H1 (cell line): ENCODE results near the gene TRAF4. TPM values are rescaled to one million over a fixed set of nuclear protein-coding genes. Genes with fewer than 3 reads are reported as not detected.

Experiments used
- CTCF ChIA-PET: fragments of 300-600 bp; sonication (Branson Sonifier 250); formaldehyde crosslinking; loops from one replicate; lab custom pipeline; 2021; ENCODE audit not compliant: partially characterized antibody; lab: Charles Lee
- POLR2A ChIA-PET: fragments of 300-600 bp; sonication (Branson Sonifier 250); formaldehyde crosslinking; loops from one replicate; lab custom pipeline; 2021; ENCODE audit warnings: inconsistent platforms; ENCODE audit not compliant: partially characterized antibody; lab: Charles Lee
- DNase-seq, 2 experiments: peaks; one replicate each; pipeline versions ENCODE4 v3.0.0 to v3.0.0-alpha.2; 2010 to 2022; ENCODE audit warnings: low spot score in 2 of 2, low read depth in 1 of 2, mixed read lengths in 1 of 2
- FAIRE-seq: peaks from 2 replicates; lab custom pipeline; 2011; peaks lifted over from hg19 to GRCh38; lab: Jason Lieb, UNC
- H2AFZ ChIP-seq: 2 replicates; pipeline ENCODE4 v1.8.1; 2012; ENCODE audit warnings: low read length, inconsistent platforms
- H2AK5ac ChIP-seq: 2 replicates; pipeline ENCODE4 v1.6.1; 2013; ENCODE audit warnings: low read depth, low read length
- H2BK120ac ChIP-seq: replicated peaks from 2 replicates; pipeline ENCODE3; 2013; ENCODE audit warnings: low read depth, low read length, inconsistent platforms
- H2BK12ac ChIP-seq: 2 replicates; pipeline ENCODE4 v1.6.1; 2013; ENCODE audit warnings: low read depth, low read length
- H2BK15ac ChIP-seq: 2 replicates; pipeline ENCODE4 v1.6.1; 2013; ENCODE audit warnings: low read length
- H2BK20ac ChIP-seq: 2 replicates; pipeline ENCODE4 v1.6.1; 2013; ENCODE audit warnings: low read length
- H2BK5ac ChIP-seq: 2 replicates; pipeline ENCODE4 v1.6.1; 2013; ENCODE audit warnings: low read depth, low read length
- H3K14ac ChIP-seq: 2 replicates; pipeline ENCODE4 v1.6.1; 2013; ENCODE audit warnings: inconsistent platforms; ENCODE audit not compliant: insufficient read length
- H3K18ac ChIP-seq: 2 replicates; pipeline ENCODE4 v1.6.1; 2013; ENCODE audit warnings: low read length; ENCODE audit errors: extremely low read depth
- H3K23ac ChIP-seq: 2 replicates; pipeline ENCODE4 v1.6.1; 2013; ENCODE audit warnings: inconsistent platforms; ENCODE audit not compliant: insufficient read length
- H3K23me2 ChIP-seq: 2 replicates; pipeline ENCODE4 v1.6.1; 2013; ENCODE audit warnings: low read depth, low read length
- H3K27ac ChIP-seq: 2 replicates; pipeline ENCODE4 v1.6.1; 2011; ENCODE audit warnings: low read depth, low read length, inconsistent platforms
- H3K27me3 ChIP-seq, 4 experiments: replicated peaks in 1 of 4; 1 replicate in 1 of 4; 2 replicates in 3 of 4; pipeline versions ENCODE4 v1.6.1 to v1.8.1; 2011 to 2013; ENCODE audit warnings: low read length in 3 of 4, mild to moderate bottlenecking in 3 of 4, inconsistent platforms in 2 of 4, mixed read lengths in 2 of 4, moderate library complexity in 1 of 4; ENCODE audit not compliant: control insufficient read depth in 3 of 4, insufficient read depth in 3 of 4; ENCODE audit errors: extremely low read depth in 1 of 4
- H3K36me3 ChIP-seq, 4 experiments: 2 replicates each; pipeline versions ENCODE4 v1.6.1 to v1.8.1; 2011 to 2013; ENCODE audit warnings: mild to moderate bottlenecking in 4 of 4, low read length in 3 of 4, moderate library complexity in 2 of 4, control low read depth in 1 of 4, inconsistent platforms in 1 of 4; ENCODE audit not compliant: insufficient read depth in 4 of 4, control insufficient read depth in 2 of 4
- H3K4ac ChIP-seq: replicated peaks from 2 replicates; pipeline ENCODE3; 2013; ENCODE audit warnings: low read length, low read depth, mixed read lengths, inconsistent platforms; ENCODE audit not compliant: insufficient read length
- H3K4me1 ChIP-seq, 4 experiments: replicated peaks in 1 of 4; 1 replicate in 1 of 4; 2 replicates in 3 of 4; pipeline versions ENCODE4 v1.6.1 to v1.8.1; 2011 to 2013; ENCODE audit warnings: low read length in 3 of 4, inconsistent platforms in 2 of 4, mixed read lengths in 1 of 4; ENCODE audit not compliant: insufficient read depth in 4 of 4, control insufficient read depth in 3 of 4
- H3K4me2 ChIP-seq, 2 experiments: 2 replicates each; pipeline versions ENCODE4 v1.6.1 to v1.8.1; 2011 to 2013; ENCODE audit warnings: low read depth in 2 of 2, low read length in 2 of 2, control low read depth in 1 of 2, inconsistent platforms in 1 of 2, mild to moderate bottlenecking in 1 of 2; ENCODE audit not compliant: insufficient read depth in 1 of 2
- H3K4me3 ChIP-seq, 4 experiments: fragments of 200-600, 300-600 bp in 1 of 4; sonication (generic), shearing (Covaris generic), sonication (Bioruptor Twin) in 1 of 4; 2 replicates each; pipeline versions ENCODE4 v1.5.1 to v1.8.1; 2011 to 2016; ENCODE audit warnings: low read length in 4 of 4, low read depth in 3 of 4, control low read depth in 2 of 4, inconsistent platforms in 2 of 4, mild to moderate bottlenecking in 2 of 4, mixed read lengths in 1 of 4, moderate library complexity in 1 of 4; ENCODE audit not compliant: insufficient read depth in 2 of 4; ENCODE audit errors: extremely low read depth in 1 of 4
- H3K56ac ChIP-seq: replicated peaks from 2 replicates; pipeline ENCODE3; 2013; ENCODE audit warnings: low read depth, mild to moderate bottlenecking, mixed read lengths, low read length, inconsistent platforms; ENCODE audit not compliant: insufficient read length
- H3K79me1 ChIP-seq: 2 replicates; pipeline ENCODE4 v1.6.1; 2013; ENCODE audit warnings: low read depth, low read length, control low read depth
- H3K79me2 ChIP-seq, 2 experiments: 2 replicates each; pipeline versions ENCODE4 v1.6.1 to v1.8.1; 2012 to 2013; ENCODE audit warnings: low read length in 2 of 2, mild to moderate bottlenecking in 2 of 2, inconsistent platforms in 1 of 2; ENCODE audit not compliant: insufficient read depth in 2 of 2, control insufficient read depth in 1 of 2
- H3K9ac ChIP-seq, 4 experiments: replicated peaks in 1 of 4; 1 replicate in 1 of 4; 2 replicates in 3 of 4; pipeline versions ENCODE4 v1.6.1 to v1.8.1; 2011 to 2013; ENCODE audit warnings: low read depth in 3 of 4, low read length in 3 of 4, control low read depth in 2 of 4, mild to moderate bottlenecking in 2 of 4, moderate library complexity in 2 of 4, inconsistent platforms in 1 of 4; ENCODE audit errors: extremely low read depth in 1 of 4
- H3K9me3 ChIP-seq, 2 experiments: 2 replicates each; pipeline versions ENCODE4 v1.6.1 to v1.8.1; 2012 to 2013; ENCODE audit warnings: mild to moderate bottlenecking in 2 of 2, moderate library complexity in 2 of 2, control low read depth in 1 of 2, inconsistent platforms in 1 of 2, low read depth in 1 of 2, low read length in 1 of 2, mixed read lengths in 1 of 2; ENCODE audit not compliant: insufficient read depth in 2 of 2
- H4K20me1 ChIP-seq, 2 experiments: replicated peaks in 1 of 2; 2 replicates each; pipeline versions ENCODE3 to v1.8.1; 2011 to 2013; ENCODE audit warnings: inconsistent platforms in 2 of 2, low read length in 2 of 2, mild to moderate bottlenecking in 1 of 2; ENCODE audit not compliant: insufficient read depth in 2 of 2, control insufficient read depth in 1 of 2
- H4K5ac ChIP-seq: 2 replicates; pipeline ENCODE4 v1.6.1; 2013; ENCODE audit warnings: low read length, low read depth, mixed read lengths, inconsistent platforms; ENCODE audit not compliant: insufficient read length
- H4K8ac ChIP-seq: 2 replicates; pipeline ENCODE4 v1.8.0; 2013; ENCODE audit warnings: mild to moderate bottlenecking, moderate library complexity, low read length, inconsistent platforms; ENCODE audit not compliant: insufficient read depth; ENCODE audit errors: extremely low read depth
- H4K91ac ChIP-seq: replicated peaks from 2 replicates; pipeline ENCODE3; 2013; ENCODE audit warnings: low read length, mixed read lengths, inconsistent platforms; ENCODE audit not compliant: insufficient read length
- RBBP5 ChIP-seq: IDR thresholded peaks from 2 replicates; pipeline ENCODE4 v1.7.1; 2012; ENCODE audit warnings: low read depth, mild to moderate bottlenecking, inconsistent platforms, low read length, moderate library complexity, borderline replicate concordance
- SAP30 ChIP-seq: fragments of 300-600 bp; sonication (generic); IDR thresholded peaks from 2 replicates; pipeline ENCODE4 v1.7.1; 2012; ENCODE audit warnings: low read length, moderate library complexity, mild to moderate bottlenecking, inconsistent platforms; ENCODE audit not compliant: insufficient read depth, insufficient replicate concordance
- SIRT6 ChIP-seq: IDR thresholded peaks from one replicate; pipeline ENCODE4 v1.7.1; 2012; ENCODE audit warnings: low read length, inconsistent platforms
- TAF7 ChIP-seq: optimal IDR thresholded peaks from 2 replicates; pipeline ENCODE3; 2011; ENCODE audit warnings: low read depth, mild to moderate bottlenecking, inconsistent platforms, low read length, moderate library complexity, borderline replicate concordance
- WGBS, 2 experiments: shearing (Covaris generic) in 1 of 2; methylation state at CpG; one replicate each; pipeline versions ENCODE4 v1.1.6 to v1.1.7; 2013 to 2015; ENCODE audit warnings: low lambda C conversion rate in 2 of 2, mixed read lengths in 2 of 2, inconsistent platforms in 1 of 2, low coverage in 1 of 2, missing lambda C conversion rate in 1 of 2; ENCODE audit not compliant: insufficient replicate concordance in 2 of 2, insufficient coverage in 1 of 2, insufficient read length in 1 of 2; ENCODE audit errors: extremely low coverage in 1 of 2, missing lambda C conversion rate in 1 of 2; 5-methylcytosine and 5-hydroxymethylcytosine counted together
- polyA plus RNA-seq, 7 experiments: library from polyadenylated mRNA; depleted of rRNA in 3 of 7; stranded (reverse) in 5 of 7; unstranded in 2 of 7; fragments of >200 nt in 5 of 7; fragments of 200-250 nt in 2 of 7; gene quantifications; 1 replicate in 5 of 7; 2 replicates in 1 of 7; 4 replicates in 1 of 7; pipeline versions ENCODE4 v1.2.1 to v1.2.3, GENCODE V29; 2011 to 2013; ENCODE audit warnings: missing spikeins in 2 of 7, mixed read lengths in 2 of 7
- total RNA-seq: library from RNA; stranded (reverse); fragmentation: NEBNext Ultra II Directional; extraction: Animal tissue kit (Norgen Biotek cat#: 25700); gene quantifications from 2 replicates; pipeline ENCODE4 v1.2.1, GENCODE V29; 2021

TRAF4 gene
- total and polyA plus RNA-seq, 2 of the 8 experiments (the other 6 are each of a cell fraction or from before 2014, with no cell fraction given) = 167 to 170 TPM

GRCh38 chr17:28777178-28777577 is 33.4 kb downstream of the TRAF4 start:
- FAIRE-seq = no peak
- 81% methylated on average over 1 of the region's 1 CpG; no CpG with 5 or more reads in 1 of the 2 experiments for WGBS, 2 experiments
- H3K56ac ChIP-seq = no peak overlapping the region
- no peak overlapping the region for H2AFZ ChIP-seq
- H3K18ac ChIP-seq = no peak overlapping the region
- H3K79me1 ChIP-seq = peaks cover 2% of the 10 kb centered on the region; the same call in 1 of the 2 replicates
- no peak overlapping the region for H3K14ac ChIP-seq
- H4K5ac ChIP-seq = no peak overlapping the region
- H3K23ac ChIP-seq = no peak overlapping the region
- CTCF ChIA-PET = interaction anchor here (0.7 to 0.8 kb wide), 4 partner anchors 102 to 282 kb away, joined by 3 to 4 read pairs (median 3); no protein-coding TSS in a partner anchor
- H2AK5ac ChIP-seq = no peak overlapping the region
- no peak overlapping the region for H3K9ac ChIP-seq
- H2BK15ac ChIP-seq = no peak overlapping the region
- peaks cover 0 to 74% of the 10 kb centered on the region in 2 experiments; a peak in 2 of 4 replicates for H3K79me2 ChIP-seq
- H3K4me1 ChIP-seq = peaks cover 0 to 3% (median 0%) of the 10 kb centered on the region in 4 experiments; a peak in 1 of 7 replicates
- H4K8ac ChIP-seq = no peak overlapping the region
- TF ChIP-seq RBBP5 = no peak
- TF ChIP-seq SAP30 = no peak
- no peak for TF ChIP-seq TAF7
- TF ChIP-seq SIRT6 = no peak
- H2BK20ac ChIP-seq = no peak overlapping the region
- no peak for DNase-seq
- H2BK5ac ChIP-seq = no peak overlapping the region
- no peaks in the 10 kb centered on the region for H3K9me3 ChIP-seq
- H2BK120ac ChIP-seq = no peak overlapping the region
- H3K4me3 ChIP-seq = no peak overlapping the region
- H3K27ac ChIP-seq = no peak overlapping the region
- no peaks in the 10 kb centered on the region for H3K27me3 ChIP-seq
- H2BK12ac ChIP-seq = no peak overlapping the region
- H3K4me2 ChIP-seq = no peak overlapping the region
- POLR2A ChIA-PET = interaction anchor here (0.6 kb wide), 1 partner anchor 155 kb away, joined by 4 read pairs; no protein-coding TSS in a partner anchor
- 0 out of 8 replicates have a peak, but pooled peaks cover 0 to 2% (median 0%) of the 10 kb centered on the region in 4 experiments for H3K36me3 ChIP-seq
- peaks cover 0 to 4% of the 10 kb centered on the region in 2 experiments for H4K20me1 ChIP-seq
- no peaks in the 10 kb centered on the region for H3K23me2 ChIP-seq
- no peak overlapping the region for H4K91ac ChIP-seq
- H3K4ac ChIP-seq = no peak overlapping the region
